CD1c-positive myeloid dendritic cell (primary cell): ENCODE results near the gene SAMD4B.

Source experiments
- DNase-seq: peaks from one replicate; pipeline ENCODE4 v3.0.0-alpha.2; 2016; ENCODE audit errors: extremely low spot score

The SAMD4B gene

DNA sequence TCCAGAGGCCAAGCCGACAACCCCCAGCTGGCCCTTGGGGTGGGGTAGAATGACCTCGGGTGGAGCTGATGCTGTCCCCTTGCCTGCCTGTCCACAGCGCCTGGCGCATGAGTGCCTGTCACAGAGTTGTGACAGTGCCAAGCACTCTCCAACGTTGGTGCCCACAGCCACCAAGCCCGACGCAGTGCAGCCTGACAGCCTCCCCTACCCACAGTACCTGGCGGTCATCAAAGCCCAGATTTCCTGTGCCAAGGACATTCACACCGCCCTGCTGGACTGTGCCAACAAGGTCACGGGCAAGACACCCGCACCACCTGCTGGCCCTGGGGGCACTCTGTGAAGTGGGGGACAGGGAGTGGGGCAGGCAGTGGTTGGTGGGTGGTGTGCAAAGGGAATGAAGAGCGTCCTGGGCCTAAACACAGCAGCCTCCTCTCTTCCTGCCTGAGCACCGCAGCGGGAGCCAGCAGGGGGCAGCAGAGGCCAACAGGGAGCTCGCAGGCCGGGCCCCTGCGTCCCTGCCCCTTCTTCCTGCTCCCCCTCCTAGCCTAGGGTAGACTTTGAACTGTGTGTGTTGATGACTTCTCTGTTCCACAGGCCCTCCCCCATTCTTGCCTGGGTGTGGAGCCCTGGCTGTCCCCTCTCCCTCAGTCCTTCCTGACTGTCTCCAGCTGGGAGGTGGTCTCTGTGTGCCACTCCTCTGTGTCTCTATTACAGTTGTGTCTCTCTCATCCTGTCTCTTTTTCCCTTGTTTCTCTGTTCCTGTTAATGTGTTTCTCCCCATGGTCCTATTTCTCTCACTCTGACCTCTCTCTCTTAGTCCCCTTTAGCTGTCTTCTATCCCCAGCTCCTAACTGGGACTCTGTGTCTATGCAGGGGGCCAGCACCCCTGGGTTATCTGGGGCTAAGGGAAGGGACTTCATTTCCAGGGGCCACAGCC, 55.4 kb downstream of the SAMD4B start:
- DNase-seq, result peak; percentile 94

DNA sequence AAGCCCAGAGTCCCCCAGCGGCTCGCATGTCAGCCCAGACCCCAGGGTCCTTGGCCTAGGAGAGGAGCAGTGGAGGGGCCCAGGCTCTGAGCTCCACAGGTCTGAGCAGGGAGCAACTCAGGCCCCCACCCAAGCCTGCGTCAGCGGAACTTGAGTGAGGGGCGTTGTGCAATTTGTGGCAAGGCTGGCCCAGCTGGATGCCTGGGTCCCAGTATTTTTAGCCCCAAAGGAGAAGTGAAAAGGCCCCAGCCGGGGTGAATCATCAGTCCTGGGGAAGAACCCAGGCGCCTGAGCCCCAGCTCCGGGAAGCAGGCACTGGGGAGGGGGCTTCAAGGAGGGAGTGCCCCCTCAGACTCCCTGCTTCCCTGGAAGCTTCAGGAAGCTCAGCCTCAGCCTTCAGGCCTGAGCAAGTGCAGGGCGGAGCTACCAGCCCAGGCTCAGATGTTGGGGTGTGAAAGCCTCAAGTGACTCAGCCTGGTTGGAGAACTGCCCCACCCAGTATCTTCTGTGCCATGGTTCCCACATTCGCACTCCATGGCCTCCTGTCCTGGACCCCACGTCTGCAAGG, 56.2 kb downstream of the SAMD4B start:
- DNase-seq, result peak; percentile 94

DNA sequence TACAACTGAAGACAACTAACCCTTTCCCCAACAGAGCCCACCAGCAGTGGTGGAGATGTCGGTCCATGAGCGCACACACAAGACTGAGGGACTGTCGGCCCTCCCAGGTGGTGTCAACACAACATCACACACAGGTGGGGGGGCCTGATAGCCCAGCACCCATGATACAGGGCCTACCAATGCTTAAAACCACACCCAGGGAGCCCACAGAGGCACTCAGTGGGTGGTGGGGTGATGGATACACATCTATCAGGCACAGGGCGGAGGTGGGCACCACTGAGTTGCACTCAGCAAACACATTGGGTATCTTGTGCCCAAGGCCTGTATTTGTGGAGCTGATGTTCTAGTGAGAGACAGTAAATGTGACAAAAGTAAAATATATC, 57.4 kb downstream of the SAMD4B start:
- DNase-seq, result no peak

DNA sequence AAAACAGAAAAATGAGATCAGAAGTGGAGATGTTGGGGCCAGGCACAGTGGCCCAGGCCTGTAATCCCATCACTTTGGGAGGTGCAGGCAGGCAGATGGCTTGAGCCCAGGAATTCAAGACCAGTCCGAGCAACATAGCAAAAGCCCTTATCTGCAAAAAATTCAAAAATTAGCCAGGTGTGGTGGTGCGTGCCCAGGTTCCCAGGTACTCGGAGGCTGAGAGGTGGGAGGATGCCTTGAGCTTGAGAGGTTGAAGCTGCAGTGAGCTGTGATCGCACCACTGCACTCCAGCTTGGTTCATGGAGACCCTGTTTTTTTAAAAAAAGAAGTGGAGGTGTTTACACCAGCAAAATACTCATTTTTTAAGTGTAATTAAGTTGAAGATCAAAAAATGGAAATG, 57.8 kb downstream of the SAMD4B start:
- DNase-seq, result no peak

DNA sequence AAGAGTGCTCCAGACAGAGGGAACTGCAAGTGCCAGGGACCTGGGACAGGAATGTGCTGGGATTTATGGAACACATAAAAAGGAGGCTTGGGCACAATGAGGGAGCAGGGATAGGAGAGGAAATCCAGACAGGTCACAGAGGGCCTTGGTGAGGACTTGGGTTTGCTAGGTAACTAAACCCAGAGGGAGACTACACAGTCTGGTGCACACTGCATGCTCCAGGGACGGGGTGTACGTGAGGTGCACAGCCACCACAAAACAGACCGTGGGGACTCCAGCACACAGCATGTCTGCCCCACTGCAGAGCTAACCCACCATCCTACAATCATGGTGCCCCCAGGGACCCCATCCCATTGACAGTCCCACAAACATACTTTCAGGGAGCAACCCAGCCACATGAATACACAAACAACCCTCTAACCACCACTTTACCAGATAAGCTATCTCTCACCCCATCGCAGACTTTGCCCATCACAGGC, 58.9 kb downstream of the SAMD4B start:
- DNase-seq, result no peak

DNA sequence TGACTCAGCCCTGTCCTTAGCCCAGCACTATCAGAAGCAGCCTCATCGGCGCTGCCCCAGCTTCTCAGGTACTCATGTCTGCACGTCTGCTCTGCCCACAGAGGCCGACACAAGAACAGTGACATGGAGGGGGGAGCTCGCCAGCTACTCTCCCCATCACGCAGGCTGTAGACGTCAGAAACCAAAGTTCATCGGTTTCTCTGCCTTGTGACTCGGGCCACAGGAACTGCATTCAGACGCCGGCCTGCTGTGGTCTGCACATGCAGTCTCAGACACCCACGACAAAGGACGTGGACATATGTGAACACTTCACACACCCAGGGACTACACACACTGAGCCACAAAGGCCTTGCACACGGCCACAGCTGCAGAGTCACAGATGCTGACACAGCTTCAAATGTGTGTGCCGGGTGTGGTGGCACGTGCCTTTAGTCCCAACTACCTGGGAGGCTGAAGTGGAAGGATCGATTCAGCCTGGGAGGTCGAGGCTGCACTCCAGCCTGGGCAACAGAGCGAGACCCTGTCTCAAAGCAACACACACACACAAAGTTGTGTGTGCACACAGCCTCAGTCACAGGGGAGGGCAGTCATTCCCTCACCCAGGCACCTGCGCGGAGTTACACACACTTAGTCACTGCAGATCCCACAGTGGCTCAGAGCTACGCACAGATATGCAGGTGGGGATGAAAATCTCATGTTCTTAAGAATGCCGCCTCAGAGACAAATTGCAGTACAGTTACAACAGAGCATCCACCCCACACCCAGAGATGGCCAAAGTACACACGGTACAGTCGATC, 59.5 kb downstream of the SAMD4B start:
- peak; percentile 90 for DNase-seq

DNA sequence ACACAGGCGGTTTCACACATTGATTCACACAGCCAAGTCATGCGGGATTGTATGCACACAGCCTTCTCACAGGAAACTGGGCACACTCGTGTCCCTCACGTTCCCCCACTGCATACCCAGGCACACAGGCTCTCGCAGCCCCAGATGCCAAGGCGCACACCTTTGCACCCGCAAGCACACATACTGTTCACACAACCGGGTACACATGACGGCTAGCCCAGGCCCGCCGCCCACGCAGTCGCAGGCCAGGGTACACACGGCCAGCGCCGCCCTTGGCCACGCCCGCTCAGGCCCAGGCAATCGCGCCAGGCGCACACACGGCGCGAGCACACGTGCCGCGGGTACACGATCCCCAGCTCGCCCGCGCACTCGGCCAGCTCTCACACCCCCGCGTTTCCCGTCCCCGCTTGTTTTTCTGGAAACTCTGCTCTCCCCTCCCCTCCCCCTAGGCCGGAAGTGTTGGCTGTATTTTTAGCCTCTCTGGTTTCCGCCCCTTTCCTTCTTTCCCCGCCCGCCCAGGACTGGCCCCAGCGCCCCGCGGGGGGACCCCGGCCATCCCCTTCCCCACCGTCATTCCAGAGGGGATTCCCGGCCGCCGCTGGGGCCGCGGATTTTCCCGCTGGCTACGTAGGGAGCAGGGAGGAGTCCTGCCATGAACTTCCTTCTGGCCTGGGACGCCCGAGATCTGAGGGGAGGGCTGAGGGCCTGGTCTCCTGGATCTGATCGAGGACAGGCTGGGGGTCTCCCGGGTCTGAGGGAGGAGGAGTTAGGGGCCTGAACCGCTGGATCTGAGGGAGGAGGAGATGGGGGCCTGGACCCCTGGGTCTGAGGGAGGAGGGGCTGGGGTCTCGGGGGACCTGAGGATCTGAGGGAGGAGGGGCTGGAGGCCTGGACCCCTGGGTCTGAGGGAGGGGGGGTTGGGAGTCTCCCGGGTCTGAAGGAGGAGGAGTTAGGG, 60.4 kb downstream of the SAMD4B start:
- DNase-seq, result peak; percentile 92

DNA sequence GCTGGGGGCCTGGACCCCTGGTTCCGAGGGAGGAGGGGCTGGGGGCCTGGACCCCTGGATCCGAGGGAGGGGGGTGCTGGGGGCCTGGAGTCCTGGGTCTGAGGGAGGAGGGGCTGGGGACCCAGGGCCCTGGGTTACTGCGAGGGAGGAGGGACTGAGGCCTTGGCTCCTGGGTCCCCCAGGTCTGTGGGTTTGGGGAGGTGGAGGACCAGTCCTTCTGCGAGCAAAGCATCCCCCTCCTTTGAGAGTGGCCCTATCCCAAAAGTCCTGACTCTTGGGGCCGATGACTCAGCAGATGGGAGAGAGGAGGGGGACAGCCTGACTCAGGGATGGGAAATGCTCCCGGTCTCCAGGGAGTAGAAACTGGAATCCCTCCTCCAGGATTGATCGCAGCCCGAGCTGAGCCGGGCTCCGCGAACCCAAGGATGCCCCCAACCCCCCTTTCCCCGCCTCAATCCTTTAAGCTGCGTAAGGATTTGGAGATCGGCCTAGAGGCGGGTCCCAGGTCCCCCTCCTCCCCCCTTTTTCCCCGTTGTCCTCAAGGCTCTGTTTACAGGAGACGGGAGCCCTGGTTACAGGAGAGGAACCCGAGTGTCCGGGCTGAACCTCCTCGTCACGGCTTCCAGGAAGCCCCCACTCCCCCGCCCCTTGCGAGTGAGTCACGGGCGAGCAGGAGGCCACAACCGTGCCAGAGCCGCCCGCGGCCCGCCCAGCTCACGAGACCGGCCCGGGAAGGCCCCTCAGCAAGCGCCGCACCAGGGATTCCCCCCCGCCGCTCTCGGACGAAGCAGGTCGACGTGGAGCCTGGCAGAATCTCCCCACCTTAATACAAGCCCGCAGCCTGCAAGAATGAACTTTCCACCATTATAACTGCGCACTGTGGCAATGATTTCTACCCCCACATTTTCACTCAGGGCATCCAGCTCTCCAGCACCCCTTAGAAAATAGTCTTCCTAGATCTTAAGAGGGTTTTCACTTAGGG, 61.4 kb downstream of the SAMD4B start:
- peak; percentile 98 for DNase-seq

DNA sequence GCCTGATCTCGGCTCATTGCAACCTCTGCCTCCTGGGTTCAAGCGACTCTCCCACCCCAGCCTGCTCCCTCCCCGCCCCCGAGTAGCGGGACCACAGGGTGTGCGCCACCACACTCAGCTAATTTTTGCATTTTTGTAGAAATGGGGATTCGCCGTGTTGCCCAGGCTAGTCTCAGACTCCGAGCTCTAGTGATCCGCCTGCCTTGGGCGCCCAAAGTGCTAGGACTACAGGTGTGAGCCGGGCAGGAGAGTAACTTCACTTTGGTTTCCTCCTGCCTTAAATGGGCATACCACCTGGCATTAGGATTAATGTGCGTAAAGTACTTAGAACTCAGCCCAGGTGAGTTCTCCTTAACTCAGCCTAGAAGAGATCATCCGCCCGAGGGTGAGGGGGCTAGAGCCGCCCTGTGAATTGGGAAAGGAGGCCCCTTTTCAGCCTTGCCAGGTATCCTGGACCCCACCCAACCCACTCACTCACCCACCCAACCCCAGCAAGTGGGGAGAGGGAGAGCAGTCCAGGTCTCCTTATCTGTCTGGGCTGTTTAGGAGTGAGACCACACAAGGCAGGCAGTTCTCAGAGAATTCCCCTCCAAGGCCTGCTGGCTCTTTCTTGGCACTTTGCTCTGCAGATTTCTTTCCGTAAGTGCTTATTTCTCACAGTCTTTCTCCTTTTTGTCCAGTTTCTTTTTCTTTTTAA, 63.2 kb downstream of the SAMD4B start:
- peak; percentile 13 for DNase-seq

DNA sequence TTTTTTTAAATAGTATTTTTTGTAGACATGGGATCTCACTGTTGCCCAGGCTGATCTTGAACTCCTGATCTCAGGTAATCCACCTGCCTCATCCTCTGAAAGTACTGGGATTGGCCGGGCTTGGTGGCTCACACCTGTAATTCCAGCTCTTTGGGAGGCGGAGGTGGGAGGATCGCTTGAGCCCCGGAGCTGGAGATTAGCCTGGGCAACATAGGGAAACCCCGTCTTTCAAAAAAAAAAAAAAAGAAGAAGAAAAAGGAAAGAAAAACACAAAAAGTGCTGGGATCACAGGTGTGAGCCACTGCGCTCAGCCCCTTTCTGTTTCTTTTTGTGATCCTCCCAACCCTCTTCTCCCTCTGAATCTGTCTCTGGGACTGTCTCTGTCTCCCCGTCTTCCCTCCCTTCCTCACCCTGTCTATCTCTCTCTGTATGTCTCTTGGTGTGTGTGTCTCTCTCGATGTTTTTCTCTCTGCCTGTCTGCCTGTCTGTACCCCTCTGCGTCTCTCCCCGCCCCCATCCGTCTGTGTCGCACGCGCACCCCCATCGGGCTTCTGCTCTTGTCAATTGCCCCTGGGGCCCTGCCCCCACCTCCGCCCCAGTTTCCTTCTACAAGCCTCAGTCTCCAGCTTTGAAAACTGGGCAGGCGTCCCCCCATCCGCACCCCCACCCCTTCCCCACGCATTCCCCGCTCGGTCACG, 63.9 kb downstream of the SAMD4B start:
- no peak for DNase-seq

DNA sequence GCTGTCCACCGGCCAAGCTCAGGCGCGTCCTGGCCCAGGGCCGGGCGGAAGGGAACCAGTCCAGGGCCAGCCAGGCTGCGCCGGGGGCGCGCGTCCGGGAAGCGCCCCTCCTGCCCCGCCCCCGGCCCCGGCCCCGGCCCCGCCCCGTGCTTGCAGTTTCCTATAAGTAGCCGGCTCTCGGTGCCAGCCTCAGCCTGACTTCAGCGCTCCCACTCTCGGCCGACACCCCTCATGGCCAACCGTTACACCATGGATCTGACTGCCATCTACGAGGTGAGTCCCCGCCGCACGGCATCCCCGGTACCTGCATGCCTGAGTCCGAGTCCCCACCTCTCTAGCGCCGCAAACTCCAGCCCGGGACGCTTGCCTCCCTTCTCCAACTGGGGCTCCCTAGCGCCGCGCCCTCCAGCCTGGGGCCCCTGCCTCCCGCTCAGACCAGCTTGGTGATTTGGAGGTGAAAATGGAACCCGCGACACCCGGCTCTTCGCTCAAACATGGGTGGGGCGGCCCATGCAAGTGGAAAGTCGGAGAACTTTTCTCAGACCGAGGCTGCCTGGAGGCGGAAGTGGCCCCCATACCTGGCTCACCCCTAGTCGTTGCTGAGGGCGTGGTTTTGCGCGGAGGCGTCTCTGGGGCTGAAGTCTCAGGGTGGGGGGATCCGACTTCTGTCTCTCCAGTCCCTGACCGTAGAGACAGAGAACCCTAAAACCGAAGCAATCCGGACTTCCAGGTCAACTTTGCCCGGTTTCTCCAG, 64.6 kb downstream of the SAMD4B start, which contains the start of gene ZFP36:
ZFP36 (plus strand) TSS at position 192 of the 754 bp plus-strand sequence; CDS start at position 250, 58 bp downstream.
- DNase-seq, result peak; percentile 94

DNA sequence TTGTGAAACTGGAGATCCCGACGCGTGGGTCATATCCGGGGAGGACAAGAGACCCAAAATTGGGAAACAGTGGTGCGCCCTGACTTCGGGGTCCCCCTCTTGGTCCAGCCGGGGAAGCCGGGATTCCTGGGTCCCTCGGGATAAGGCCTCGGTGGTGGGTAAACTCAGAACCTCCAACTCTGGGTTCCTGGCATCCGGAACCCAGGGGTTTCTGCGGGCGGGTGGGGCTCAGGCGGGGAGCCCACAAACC, 65.1 kb downstream of the SAMD4B start:
- no peak for DNase-seq

DNA sequence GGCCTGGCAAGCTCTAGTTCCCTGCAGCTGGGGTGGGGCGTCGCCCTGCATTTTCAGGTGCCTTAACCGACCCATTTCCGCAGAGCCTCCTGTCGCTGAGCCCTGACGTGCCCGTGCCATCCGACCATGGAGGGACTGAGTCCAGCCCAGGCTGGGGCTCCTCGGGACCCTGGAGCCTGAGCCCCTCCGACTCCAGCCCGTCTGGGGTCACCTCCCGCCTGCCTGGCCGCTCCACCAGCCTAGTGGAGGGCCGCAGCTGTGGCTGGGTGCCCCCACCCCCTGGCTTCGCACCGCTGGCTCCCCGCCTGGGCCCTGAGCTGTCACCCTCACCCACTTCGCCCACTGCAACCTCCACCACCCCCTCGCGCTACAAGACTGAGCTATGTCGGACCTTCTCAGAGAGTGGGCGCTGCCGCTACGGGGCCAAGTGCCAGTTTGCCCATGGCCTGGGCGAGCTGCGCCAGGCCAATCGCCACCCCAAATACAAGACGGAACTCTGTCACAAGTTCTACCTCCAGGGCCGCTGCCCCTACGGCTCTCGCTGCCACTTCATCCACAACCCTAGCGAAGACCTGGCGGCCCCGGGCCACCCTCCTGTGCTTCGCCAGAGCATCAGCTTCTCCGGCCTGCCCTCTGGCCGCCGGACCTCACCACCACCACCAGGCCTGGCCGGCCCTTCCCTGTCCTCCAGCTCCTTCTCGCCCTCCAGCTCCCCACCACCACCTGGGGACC, 65.6 kb downstream of the SAMD4B start:
- DNase-seq, result peak; percentile 72

DNA sequence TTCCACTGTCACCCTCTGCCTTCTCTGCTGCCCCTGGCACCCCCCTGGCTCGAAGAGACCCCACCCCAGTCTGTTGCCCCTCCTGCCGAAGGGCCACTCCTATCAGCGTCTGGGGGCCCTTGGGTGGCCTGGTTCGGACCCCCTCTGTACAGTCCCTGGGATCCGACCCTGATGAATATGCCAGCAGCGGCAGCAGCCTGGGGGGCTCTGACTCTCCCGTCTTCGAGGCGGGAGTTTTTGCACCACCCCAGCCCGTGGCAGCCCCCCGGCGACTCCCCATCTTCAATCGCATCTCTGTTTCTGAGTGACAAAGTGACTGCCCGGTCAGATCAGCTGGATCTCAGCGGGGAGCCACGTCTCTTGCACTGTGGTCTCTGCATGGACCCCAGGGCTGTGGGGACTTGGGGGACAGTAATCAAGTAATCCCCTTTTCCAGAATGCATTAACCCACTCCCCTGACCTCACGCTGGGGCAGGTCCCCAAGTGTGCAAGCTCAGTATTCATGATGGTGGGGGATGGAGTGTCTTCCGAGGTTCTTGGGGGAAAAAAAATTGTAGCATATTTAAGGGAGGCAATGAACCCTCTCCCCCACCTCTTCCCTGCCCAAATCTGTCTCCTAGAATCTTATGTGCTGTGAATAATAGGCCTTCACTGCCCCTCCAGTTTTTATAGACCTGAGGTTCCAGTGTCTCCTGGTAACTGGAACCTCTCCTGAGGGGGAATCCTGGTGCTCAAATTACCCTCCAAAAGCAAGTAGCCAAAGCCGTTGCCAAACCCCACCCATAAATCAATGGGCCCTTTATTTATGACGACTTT, 66.4 kb downstream of the SAMD4B start:
- DNase-seq, result peak; percentile 21

DNA sequence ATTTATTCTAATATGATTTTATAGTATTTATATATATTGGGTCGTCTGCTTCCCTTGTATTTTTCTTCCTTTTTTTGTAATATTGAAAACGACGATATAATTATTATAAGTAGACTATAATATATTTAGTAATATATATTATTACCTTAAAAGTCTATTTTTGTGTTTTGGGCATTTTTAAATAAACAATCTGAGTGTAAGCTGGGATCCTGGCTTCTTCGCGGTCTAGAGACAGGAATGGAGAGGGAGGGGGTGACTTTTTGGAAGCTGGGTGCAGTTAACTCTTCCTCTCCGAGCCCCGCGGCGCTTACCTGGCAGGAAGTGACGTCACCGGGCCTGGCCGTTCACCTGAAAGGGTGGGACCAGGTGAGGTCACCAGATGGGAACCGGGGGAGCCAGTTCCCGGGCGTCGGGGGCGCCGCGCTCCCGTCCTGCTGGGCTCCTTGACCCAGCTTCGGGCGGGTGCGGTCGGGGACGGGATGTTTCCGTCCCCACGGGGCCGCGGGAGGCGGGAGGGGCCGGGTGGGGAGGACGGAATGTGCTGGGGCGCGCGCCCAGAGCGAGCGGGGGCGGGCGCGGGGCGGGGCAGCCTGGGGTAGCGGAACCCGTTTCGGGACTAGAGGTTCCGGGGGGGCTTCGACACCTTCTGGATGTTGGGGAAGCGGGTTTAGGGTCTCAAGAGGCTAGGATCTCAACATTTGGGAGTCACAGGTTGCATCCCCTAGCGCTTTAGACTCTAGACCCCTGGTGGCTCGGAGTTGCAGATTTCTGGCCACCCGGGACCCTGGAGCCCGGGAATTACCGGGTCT, 67.2 kb downstream of the SAMD4B start:
- peak; percentile 83 for DNase-seq
